SW480 (cell line): ENCODE data around the gene LEMD3.

Experiments
- DNase-seq: peaks from one replicate; pipeline ENCODE4 v3.0.0-alpha.2; 2016; ENCODE audit warnings: low spot score

Gene LEMD3

DNA sequence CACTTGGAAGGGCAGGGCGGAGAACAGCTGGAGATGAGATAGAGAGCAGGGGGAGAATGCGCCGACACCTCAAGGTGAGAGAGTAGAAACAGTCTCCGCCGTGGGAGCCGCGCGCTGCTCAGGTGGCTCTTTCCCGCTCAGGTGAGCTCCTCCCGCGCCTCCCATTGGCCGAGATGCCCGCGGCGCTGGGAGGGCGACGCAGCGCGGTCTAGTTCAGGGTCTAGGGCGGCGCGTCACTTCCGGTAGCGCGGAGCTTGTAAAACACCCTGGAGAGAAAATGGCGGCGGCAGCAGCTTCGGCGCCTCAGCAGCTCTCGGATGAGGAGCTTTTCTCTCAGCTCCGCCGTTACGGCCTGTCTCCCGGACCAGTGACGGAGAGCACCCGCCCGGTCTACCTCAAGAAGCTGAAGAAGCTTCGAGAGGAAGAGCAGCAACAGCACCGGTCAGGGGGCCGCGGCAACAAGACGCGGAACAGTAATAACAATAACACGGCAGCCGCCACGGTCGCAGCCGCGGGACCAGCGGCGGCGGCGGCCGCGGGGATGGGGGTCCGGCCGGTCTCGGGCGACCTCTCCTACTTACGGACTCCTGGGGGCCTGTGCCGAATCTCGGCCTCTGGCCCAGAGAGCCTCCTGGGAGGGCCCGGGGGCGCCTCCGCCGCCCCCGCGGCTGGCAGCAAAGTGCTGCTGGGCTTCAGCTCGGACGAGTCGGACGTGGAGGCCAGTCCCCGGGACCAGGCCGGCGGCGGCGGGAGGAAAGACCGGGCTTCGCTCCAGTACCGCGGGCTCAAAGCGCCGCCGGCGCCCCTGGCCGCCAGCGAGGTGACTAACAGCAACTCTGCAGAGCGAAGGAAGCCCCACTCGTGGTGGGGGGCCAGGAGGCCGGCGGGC is at the start of gene LEMD3:
TSS of gene LEMD3 (plus strand) at position 264 of the 889 bp plus-strand sequence. CDS start at position 278, 14 bp downstream.
- DNase-seq, result peak; percentile 93

DNA sequence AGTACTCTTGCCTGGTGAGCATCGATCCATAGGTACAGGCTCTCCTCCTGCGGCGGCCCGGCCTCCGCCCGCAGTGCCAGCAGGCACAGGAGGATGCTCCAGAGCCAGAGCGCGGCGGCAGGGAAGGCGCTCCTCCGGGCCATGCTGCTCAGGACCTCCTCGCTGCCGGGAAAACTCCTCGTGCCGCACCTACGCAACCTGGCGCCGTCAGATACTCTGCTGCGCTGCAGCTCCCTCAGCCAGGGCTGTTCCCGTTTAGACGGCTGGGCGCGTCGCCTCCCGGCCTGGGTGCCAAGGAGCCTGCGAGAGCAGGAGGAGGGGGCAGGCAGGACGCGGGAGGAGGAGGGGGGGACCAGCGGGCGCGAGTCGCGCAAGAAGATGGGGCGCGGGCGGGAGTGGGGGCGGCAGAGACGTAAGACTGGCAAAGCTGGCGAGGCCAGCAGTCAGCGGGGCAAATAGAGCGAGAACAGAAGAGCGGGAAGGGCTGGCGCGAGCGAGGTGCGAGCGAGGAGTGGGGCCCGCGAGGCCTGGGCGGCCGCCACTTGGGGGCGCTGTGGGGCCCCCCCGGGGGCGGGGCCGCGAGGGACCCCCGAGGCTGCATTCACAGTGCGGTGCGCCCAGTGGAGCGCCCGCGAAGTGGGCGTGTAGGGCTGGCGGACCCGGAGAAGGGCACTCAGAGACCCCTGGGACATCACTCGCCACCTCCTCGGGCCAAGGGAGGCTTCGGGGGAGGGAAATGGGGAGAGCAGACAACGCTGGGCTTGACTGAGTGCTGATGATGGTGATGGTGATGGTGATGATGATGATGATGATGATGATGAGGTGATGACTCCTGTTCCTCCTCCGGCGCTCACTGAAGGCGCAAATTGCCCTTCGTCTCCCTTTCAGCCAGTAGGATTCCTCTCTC is 48.1 kb upstream of the LEMD3 start, which contains the start of gene WIF1:
TSS of gene WIF1 (minus strand) at position 257 of the 907 bp plus-strand sequence. CDS start at position 143, 114 bp downstream.
- no peak for DNase-seq

DNA sequence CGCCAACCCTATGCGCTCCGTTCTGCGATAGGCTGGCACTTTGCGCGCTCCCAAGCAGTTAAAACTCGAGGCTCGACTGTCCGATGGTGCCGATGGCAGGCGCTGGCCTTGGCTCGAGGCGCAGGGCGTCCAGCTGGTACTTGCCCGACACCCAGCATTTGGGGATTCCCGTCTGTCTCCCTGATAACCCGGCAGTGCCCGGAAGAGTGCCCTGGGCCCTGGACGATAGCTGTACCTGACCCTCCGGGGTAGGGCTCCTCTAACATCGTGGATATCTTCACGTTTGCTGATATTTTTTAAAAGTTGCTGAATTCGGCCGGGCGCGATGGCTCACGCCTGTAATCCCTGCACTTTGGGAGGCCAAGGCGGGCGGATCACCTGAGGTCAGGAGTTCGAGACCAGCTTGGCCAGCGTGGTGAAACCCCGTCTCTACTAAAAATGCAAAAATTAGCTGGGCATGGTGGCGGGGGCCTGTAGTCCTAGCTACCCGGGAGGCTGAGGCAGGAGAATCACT is 47.4 kb upstream of the LEMD3 start:
- DNase-seq, result no peak

DNA sequence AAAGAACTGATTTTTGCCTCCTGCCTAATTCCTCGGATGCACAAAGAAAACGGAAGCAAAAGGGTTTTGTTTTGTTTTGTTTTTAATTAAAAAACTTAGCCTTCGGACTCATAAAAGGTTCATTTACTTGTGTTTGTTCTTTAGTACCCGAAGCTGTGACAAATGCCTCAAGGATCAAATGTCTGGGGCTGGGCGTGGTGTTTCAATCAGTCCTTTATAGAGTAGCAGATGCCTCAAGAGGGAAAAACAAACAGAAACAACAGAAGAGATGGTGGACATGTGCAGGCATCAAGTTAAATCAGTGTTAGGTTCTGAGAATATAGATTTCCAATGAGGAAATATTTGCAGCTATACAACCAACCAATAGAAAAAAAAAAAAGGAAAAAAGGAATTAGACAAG is 46.7 kb upstream of the LEMD3 start:
- peak; percentile 13 for DNase-seq

DNA sequence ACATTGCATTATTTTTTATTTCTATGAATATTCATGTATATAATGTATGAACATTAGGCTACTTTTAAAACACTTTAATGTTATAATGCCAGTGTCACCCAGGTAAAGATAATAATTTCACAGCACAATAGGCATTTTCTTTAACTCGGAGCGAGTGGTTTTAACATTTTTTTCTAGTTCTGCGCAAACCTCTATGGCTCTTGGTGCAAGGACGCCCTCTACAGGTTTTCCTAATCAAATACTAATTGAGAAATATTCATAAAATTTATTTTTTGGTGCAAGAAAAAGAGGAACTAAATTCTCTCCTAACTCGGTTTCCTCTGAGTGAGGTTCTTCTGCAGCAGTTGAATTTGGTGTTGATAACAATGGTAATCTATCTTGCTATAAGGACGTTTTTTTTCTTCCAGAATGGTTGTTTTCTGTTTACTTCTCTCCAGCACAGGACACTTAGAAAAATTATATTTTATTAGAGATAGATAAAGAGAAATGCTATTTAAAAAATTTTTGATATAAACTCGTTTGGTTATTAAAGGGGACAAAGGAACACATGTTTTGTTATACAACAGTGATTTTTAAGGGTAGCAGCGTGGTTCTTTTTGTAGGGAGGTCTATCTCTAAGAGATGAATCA is 45.8 kb upstream of the LEMD3 start:
- peak; percentile 38 for DNase-seq

DNA sequence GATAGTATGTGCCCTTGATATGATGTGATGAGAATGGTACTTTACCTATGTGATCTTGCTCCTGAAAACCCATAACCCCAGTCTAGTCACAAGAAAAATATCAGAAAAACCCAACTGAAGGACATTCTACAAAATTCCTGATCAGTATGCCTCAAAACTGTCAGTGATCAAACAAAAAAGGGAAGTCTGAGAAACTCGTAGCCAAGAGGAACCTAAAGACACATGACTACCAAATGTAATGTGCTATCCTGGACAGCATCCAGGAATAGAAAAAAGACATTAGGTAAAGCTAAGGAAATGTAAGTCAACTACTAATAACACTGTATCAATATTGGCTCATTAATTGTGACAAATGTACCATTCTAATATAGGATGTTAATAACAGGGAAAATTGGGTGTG is 44.1 kb upstream of the LEMD3 start:
- no peak for DNase-seq

DNA sequence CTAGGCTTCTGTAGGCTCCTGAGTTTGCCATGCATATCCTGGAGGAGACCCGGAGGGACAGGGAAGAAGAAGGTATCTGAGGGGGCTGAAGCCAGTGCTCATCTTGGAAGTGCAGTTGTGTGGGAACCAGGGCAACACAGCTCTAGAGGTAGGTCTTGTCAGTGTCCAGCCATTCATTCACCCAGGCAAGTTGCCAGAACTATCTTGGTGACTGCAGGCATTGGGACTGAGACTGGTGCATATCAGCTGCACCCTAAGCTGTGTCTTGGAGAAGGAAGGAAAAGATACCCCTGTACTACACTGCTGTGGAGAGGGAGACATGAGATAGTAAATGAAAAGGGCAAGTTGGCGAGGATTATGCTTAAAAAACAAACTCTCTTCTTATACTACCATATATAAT is 43.4 kb upstream of the LEMD3 start:
- DNase-seq, result no peak

DNA sequence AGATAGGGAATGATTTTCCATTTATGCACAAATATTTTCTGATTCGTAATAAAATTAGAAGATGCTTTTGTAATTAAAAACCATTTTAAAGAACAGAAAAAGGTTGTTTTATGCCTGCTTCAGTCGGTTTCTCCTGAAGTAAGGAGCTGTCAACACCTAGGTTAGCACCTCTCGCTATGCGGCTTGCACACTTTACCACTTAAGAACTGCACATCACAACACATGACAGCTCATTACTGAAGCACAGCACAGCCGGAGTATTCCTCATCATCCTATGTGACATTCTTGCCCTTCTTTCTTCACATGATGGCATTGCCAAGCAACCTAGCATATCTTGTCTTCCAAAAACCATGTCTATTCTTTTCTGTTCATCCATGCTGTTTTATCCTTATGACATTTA is 42.9 kb upstream of the LEMD3 start:
- no peak for DNase-seq

DNA sequence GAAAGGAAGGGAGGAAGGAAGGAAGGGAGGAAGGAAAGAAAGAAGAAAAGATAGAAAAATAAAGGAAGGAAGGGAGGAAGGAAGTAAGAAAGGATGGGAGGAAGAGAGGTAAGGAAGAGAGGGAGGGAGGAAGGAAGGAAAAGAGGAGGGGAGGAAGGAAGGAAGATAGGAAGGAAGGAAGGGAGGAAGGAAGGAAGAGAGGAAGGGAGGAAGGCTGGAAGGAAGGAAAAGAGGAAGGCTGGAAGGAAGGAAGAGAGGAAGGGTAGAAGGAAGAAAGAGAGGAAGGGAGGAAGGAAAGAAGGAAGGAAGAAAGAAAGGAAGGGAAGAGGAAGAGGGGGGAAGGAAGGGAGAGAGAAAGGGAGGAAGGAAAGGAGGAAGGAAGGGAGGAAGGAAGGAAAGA is 35.5 kb upstream of the LEMD3 start:
- DNase-seq, result no peak

DNA sequence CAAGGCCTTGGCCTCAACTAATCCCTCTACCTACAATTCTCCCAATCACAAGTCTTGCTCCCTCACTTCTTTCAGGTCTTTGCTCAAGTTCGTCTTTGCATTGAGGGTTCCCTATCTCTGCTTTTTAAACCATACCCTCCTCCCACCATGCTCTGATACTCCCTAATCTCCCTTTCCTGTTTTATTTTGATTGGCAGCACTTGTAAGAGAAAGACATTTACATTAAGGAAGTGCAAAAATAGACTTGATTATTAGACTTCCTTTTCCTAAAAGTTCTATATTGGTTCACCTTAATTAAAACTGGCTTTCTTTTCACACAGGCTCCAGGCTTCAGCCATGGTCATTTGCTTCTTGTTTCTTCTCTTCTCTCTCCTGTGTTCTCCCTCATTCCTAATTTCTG is 30.0 kb upstream of the LEMD3 start:
- no peak for DNase-seq

DNA sequence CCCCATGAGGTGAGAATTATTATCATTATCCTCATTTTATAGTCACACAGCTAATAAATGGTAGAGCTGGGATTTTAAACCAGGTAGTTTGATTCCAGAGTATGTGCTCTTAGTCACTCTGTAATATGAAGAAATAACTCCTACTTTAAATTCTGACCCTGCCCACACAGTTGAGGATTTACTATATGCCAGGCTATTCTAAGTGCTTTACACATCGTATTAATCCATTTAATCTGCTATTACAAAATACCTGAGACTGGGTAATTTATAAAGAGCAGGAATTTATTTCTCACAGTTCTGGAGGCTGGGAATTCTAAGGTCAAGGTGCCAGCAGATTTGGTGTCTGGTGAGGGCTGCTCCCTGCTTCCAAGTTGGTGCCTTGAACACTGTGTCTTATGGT is 28.6 kb upstream of the LEMD3 start:
- no peak for DNase-seq

DNA sequence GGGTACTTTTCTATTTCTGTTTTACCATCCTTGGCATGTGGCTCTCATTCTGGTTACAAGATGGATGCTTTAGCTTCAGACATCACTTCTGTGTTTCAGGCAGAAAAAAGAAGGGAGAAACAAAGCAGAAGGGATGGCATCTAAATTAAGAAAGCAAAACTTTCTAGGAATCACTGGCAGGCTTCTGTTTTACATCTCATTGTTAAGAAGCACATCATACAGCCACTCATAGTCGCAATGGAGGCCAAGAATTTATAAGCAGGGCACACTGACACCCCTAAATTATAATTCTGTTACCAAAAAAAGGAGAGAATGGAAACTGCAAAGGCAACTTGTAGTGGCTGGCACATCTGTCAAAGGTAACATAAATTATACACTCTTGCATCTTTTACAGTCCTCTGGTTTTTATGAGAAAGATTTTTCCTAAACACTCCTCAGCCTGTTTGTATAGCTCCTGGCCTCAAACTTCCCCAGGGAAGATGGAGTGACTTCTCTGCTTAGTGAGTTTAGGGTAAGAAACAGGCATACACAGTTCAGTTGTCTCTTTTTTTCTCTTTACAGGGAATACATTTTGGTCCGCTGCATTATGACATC is 22.0 kb upstream of the LEMD3 start:
- no peak for DNase-seq

DNA sequence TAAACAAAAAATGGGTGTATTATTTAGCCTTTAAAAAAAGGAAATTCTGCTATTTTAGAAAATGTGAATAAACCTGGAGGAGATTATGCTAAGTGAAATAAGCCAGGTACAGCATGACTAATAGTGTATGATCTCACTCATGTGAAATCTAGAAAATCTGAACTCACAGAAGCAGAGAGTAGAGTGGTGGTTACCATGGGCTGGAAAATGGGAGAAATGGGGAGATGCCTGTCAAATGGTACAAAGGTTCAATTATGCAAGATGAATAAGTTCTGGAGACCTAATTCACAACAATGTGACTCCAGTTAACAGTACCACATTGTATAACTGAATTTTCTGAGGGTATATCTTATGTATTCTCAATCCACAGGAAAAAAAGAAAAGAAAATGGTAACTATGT is 17.4 kb upstream of the LEMD3 start:
- DNase-seq, result peak; percentile 8

DNA sequence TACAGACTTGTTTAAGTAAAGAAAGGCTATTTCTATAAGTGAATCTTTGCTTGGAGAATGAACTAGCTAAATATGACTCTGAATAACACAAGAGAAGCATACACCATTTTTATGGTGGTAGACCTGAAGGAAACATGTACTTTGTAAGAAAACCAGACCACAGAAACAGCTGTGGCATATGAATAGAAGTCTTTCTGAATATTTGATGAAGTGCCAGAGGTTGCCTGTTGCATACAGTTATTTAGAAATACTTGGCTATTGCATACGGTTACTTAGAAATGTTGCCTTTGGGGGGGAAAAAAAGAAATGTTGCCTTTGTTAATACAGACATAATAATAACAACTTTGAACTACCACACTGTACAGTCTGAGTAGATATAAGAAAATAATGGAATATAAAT is 16.8 kb upstream of the LEMD3 start:
- no peak for DNase-seq

DNA sequence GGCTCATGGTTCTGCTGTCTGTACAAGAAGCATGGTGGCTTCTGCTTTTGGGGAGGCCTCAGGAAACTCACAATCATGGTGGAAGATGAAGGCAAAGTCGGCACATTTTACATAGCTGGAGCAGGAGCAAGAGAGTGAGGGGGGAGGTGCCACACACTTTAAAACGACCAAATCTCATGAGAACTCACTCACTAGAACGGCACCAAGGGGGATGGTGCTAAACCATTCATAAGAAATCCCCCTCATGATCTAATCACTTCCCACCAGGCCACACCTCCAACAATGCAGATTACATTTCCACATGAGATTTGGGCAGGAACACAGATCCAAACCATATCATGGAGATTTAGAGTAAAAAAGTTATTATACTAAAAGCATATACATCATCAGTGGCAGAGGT is 13.6 kb upstream of the LEMD3 start:
- DNase-seq, result no peak

DNA sequence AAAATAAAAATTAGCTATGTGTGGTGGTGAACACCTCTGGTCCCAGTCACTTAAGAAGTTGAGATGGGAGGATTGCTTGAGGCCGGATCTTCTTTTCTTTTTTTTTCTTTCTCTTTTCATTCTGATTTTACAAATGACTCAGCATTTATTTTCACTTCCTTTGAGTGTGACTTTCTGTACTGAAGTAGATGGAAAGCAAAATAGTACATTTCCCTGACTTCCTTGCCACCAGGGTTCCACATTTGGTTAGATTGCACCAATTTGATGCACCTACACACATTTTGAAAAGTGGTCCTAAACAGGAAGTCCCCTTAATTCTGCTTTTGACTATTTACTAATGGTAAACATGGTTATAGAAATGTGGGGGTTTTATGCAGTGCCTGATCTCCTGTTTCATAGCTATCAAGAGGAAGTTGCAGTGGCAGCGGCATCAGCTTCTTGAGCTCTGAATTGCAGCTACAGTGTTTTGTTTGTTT is 13.0 kb upstream of the LEMD3 start:
- DNase-seq, result no peak

DNA sequence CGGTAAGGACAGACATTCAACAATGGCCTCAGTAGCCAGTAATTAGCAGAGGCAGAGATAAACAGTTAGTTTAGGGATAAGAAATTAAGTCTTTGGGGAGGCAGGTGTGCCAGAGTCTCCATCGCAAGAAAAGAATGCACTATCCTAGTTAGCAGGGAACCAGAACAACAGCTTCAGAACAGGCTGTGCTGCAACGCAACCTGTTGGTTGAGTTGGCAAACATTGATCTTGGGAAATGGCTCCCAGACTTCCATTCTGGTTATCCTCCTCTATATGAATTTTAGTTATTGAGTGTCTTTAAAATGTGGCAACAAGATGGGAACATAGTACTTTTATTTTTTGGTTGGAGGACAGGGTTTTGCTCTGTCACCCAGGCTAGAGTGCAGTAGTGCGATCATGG is 12.3 kb upstream of the LEMD3 start:
- no peak for DNase-seq

DNA sequence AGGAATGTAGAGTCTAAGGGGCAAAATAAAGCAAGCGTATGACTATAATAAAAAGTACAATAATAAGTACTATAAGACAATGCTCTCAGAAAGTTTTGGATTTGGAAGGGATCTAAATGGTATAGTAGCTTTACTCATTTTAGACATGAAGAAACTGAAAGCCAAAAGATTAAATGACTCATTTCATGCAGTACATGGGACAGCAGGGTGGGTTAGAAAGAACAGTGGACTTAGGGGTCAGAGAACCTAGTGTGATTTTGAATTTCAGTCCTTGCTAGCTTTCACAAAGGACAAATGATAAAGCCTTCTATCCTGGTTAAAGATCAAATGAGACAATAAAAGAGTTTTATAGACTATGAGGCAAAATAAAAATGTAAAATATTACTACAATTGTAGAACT is 6.8 kb upstream of the LEMD3 start:
- DNase-seq, result no peak

DNA sequence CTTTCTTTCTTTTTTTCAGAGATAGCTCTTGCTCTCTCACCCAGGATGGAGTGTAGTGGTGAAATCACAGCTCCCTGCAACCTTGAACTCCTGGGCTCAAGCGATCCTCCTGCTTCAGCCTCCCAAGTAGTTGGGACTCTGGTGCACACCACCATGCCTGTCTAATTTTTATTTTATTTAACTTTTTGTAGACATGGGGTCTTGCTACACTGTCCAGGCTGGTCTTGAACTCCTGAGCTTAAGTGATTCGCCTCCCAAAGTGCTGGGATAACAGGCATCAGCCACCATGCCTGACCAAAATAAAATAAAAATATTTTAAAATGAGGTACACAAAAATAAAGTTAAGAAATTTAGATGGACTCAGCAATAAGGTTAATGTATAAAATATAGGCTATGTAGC is 5.1 kb upstream of the LEMD3 start:
- DNase-seq, result no peak

DNA sequence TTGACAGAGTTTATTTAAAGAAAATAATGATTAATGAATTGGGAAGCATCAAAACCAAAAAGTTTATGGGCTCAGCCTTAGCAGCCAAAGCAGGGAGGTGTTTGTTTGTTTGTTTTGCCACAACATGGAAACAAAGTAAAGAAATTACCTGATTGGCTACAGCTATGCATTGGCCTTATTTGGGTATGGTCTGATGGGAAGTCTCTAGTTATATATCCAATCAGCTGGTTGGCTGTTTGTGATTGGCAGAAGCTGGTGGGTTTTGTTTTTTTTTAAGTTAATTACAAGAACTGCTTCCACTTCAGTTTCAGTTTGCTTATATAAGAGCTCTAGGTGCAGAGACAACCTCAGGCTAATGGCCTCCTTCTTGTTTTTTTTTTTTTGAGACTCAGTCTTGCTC is 4.6 kb upstream of the LEMD3 start:
- DNase-seq, result no peak

DNA sequence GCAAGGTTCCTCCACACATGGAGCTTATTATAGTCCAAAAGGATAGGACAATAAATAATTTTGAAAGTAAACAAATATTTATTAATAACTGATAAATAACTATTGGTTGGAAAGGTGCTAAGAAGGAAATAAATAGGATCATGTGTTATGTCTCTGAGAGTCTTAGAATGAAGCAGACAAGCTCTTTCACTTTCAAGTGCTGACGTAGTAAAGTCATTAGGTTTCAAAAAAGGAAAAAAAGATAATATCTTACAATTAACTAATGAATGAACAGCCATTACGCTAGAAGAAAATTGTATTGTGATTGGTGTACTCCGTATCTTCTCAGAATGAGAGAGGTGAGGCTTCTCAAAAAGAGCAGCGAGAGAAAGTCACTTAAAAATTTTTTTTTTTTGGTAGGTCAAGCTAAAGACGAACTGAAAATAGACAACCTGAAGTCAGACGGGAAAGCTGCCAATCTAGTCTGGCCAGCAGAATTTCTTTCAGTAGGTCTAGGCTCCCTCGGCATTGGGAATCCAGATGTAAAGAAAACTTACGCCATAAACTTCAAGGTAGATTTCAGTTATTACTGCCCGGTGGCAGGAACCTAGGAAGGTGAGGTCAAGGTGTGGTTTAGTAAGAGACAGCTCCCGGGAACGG is 583 bp upstream of the LEMD3 start:
- peak; percentile 4 for DNase-seq
